VCaP (cell line): ENCODE measurements around the gene ILKAP.

Experiments used
- H3K27ac ChIP-seq: fragments of 450-650 bp; 2 replicates; pipeline ENCODE4 v1.5.1; 2017
- TF ChIP-seq, protein P1 (sequence below): fragments of 450-650 bp; conservative IDR thresholded peaks from 2 replicates; pipeline ENCODE4 v1.5.1; 2017; ENCODE audit warnings: mild to moderate bottlenecking, moderate library complexity

Gene ILKAP

DNA sequence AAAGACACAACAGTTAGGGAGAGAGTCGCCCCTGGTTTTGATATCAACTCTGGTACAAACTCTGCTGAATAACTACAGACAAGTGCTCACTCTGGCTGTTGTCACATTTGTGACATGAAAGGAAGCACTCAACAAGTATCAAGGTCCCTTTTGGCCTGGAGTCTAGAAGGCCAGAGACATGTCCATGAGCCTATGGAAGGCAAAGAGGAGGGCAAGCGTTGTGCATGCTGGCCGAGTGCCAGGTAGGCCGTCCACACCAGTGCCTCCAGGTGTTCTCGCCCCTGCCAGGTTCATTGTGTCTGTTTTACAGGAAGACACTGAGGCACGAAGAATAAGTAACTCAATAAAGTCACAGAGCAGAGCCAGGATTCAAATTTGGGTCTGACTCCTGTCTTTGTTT, 21.1 kb downstream of the ILKAP start:
- no peak overlapping the region for H3K27ac ChIP-seq
- TF ChIP-seq, protein P1, sequence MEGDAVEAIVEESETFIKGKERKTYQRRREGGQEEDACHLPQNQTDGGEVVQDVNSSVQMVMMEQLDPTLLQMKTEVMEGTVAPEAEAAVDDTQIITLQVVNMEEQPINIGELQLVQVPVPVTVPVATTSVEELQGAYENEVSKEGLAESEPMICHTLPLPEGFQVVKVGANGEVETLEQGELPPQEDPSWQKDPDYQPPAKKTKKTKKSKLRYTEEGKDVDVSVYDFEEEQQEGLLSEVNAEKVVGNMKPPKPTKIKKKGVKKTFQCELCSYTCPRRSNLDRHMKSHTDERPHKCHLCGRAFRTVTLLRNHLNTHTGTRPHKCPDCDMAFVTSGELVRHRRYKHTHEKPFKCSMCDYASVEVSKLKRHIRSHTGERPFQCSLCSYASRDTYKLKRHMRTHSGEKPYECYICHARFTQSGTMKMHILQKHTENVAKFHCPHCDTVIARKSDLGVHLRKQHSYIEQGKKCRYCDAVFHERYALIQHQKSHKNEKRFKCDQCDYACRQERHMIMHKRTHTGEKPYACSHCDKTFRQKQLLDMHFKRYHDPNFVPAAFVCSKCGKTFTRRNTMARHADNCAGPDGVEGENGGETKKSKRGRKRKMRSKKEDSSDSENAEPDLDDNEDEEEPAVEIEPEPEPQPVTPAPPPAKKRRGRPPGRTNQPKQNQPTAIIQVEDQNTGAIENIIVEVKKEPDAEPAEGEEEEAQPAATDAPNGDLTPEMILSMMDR, result no peak

- H3K27ac ChIP-seq, result no peak overlapping the region
- TF ChIP-seq, protein P1, result no peak
These were observed 22.9 kb downstream of the ILKAP start for GRCh38 chr2:238180554-238180953.

DNA sequence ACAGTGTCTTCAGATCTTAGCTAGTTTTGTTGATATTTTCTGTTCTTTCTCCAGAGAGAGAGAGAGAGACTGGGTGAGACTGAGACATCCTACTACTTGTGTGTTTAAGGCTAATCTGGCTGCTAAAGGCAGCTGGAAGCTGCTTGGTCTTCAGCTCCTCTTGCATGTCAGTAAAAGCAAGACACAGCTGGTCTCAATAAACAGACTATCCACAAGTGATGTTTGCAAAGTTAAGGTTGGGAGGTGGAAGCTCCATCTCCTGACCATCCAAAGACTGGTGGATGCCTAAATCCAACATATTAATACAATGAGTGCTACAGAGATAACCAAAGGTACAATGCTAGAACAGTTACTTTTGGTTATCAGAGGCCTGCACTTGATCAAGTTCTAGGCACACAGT, 26.9 kb downstream of the ILKAP start:
- peak overlapping the region; percentile 74 for H3K27ac ChIP-seq
- TF ChIP-seq, protein P1, result no peak

DNA sequence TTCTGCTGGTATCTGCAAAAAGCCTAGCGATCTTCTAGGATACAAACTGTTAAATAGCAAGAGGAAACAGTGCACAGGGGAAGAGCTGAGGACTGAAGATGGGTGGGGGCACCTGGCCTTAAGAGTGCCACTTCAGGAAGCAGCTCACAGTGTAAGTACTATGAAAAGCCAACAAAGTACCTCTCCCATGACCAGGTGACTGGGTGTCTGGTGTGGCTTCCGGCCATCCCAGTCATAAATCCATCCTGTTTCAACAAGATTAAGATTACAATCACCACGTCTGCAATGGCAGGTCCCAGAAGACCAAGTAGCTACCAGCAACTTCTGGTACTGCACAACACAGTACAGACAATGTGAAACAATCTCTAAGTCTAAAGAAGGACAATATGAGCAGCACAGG, 28.8 kb downstream of the ILKAP start:
- TF ChIP-seq, protein P1, result no peak
- H3K27ac ChIP-seq, result peak overlapping the region; percentile 74

DNA sequence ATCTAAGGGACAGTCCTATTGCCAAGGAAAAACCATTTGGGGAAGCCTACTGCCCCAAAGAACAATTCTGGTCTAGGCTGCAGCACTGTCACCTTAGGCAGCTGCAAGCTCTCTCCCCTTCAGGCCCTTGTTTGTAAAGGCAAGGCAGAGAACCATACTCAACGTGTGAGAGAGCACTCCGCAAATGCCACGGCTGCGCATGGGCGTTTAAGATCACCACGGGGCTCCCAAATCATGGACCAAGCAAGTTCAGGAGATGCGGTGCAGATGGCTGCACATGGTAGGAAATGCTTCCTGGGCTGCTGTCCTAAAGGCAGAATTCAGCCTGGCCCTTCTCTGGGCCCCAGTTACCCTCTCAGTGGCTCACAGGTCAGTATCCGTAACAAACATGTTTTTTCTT, 29.2 kb downstream of the ILKAP start:
- TF ChIP-seq, protein P1, result no peak
- H3K27ac ChIP-seq, result peak overlapping the region; percentile 74

DNA sequence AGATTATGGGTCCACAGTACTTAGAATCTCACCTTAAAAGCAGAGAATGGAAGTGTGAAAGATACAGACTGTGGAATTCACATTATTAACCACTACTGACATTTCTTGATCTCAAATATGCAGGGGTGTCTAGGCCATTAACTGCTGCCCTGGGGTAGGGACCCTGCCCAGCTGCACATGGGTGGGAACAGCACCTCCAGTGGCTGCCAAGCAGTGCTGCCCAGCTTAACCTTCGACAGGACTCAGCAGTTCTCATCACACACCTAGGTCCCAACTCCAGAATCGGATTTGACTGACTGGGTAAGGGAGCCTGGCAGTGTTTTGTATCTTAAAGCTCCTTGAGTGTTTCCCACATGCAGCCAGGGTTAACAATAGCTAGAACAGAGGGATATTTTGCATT, 29.8 kb downstream of the ILKAP start:
- peak overlapping the region; percentile 74 for H3K27ac ChIP-seq
- TF ChIP-seq, protein P1, result peak; percentile 36

DNA sequence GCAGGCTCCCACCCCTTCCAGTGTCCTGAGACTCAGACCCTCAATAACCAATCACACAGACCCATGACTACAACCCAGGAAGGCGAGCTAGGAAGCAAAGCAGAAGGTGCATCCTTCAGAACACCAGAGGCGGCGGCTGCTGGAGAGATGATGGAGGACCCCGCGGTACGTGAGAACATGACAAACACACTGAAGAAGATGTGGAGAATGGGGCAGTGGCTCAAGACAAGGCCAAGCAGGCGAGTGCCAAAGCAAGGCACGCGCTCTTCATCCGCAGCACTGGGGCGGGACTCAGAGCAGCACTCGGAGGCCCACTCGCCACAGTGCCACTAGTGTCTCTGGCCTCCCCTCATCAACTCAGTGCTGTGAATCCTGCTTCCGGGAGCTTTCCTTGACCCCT, 31.1 kb downstream of the ILKAP start:
- TF ChIP-seq, protein P1, result no peak
- no peak overlapping the region for H3K27ac ChIP-seq
